ENCODE measurements around the gene PRPS2.

Gene PRPS2

DNA sequence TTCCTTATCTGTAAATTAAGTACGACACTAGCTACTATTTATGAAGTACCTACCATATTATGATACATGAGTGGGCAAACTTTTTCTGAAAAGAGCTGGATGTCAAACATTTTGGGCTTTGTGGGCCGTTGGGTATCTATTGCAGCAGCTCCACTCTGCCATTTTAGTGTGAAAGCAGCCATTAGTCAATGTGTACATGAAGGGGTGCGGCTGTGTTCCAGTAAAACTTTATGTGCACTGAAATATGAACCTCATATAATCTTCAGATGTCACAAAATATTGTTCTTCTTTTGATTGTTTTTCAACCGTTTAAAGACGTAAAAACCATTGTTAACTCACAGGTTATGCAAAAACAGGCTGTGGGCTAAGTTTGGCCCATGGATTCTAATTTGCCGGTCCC, 14.1 kb downstream of the PRPS2 start:
- DNase-seq (no peak), ATAC-seq (ENCODE audit: insufficient read depth, low read depth) (no peak)
- Histone ChIP-seq H3K79me2 (ENCODE audit: insufficient read depth, low read length) (no peaks in the 10 kb centered on the region), H3K4me1 (ENCODE audit: insufficient read depth, low read length) (no peaks in the 10 kb centered on the region), H3K9me3 (ENCODE audit: insufficient read depth, low read length, severe bottlenecking) (no peaks in the 10 kb centered on the region), H3K36me3 (ENCODE audit: insufficient read depth, low read length) (peaks cover 53% of the 10 kb centered on the region), H3K4me3 (ENCODE audit: low read depth in 1 of 2, low read length in 2 of 2) (no peak overlapping the region), H3K27me3 (ENCODE audit: insufficient read depth, low read length, poor library complexity) (no peaks in the 10 kb centered on the region), H4K20me1 (ENCODE audit: insufficient read depth, low read length) (no peaks in the 10 kb centered on the region), H2AFZ (ENCODE audit: low read depth, low read length) (no peak overlapping the region), H3K27ac (ENCODE audit: low read length) (no peak overlapping the region), H3K9ac (ENCODE audit: low read depth, low read length) (no peak overlapping the region), H3K4me2 (ENCODE audit: insufficient read depth, low read length) (no peak overlapping the region)
- TF ChIP-seq, protein P1, sequence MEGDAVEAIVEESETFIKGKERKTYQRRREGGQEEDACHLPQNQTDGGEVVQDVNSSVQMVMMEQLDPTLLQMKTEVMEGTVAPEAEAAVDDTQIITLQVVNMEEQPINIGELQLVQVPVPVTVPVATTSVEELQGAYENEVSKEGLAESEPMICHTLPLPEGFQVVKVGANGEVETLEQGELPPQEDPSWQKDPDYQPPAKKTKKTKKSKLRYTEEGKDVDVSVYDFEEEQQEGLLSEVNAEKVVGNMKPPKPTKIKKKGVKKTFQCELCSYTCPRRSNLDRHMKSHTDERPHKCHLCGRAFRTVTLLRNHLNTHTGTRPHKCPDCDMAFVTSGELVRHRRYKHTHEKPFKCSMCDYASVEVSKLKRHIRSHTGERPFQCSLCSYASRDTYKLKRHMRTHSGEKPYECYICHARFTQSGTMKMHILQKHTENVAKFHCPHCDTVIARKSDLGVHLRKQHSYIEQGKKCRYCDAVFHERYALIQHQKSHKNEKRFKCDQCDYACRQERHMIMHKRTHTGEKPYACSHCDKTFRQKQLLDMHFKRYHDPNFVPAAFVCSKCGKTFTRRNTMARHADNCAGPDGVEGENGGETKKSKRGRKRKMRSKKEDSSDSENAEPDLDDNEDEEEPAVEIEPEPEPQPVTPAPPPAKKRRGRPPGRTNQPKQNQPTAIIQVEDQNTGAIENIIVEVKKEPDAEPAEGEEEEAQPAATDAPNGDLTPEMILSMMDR (IDR thresholded peaks at IDR 0.05; ENCODE audit: borderline replicate concordance, extremely low read depth, low read length, poor library complexity, severe bottlenecking) = no peak
- no peak for TF ChIP-seq EZH2 (IDR thresholded peaks at IDR 0.05; ENCODE audit: borderline replicate concordance, low read depth, low read length, severe bottlenecking)

DNA sequence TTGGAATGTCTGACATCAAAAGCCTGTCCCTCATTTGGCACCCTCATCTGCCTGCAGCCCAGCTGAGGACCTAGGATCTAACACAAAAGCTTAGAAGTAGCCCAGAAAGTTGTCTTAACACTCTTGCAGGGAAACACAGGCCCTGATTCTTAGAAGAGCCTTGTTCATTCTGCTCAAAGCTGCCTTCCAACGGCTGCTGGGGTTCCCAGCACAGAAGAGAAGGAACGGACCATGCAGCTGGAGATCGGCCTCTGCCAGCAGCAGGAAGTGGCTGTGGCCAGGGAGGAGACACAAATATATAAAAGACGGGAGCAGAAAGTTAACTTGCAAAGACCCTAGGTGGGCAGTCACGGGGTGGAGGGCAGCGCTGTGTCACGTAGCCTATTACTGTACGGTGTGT, 20.4 kb downstream of the PRPS2 start:
- Histone ChIP-seq H3K9ac (ENCODE audit: low read depth, low read length) (no peak overlapping the region), H4K20me1 (ENCODE audit: insufficient read depth, low read length) (no peaks in the 10 kb centered on the region), H3K27me3 (ENCODE audit: insufficient read depth, low read length, poor library complexity) (no peaks in the 10 kb centered on the region), H3K36me3 (ENCODE audit: insufficient read depth, low read length) (peaks cover 46% of the 10 kb centered on the region), H2AFZ (ENCODE audit: low read depth, low read length) (no peak overlapping the region), H3K9me3 (ENCODE audit: insufficient read depth, low read length, severe bottlenecking) (no peaks in the 10 kb centered on the region), H3K4me3 (ENCODE audit: low read depth in 1 of 2, low read length in 2 of 2) (no peak overlapping the region), H3K79me2 (ENCODE audit: insufficient read depth, low read length) (no peaks in the 10 kb centered on the region), H3K27ac (ENCODE audit: low read length) (no peak overlapping the region), H3K4me1 (ENCODE audit: insufficient read depth, low read length) (no peaks in the 10 kb centered on the region), H3K4me2 (ENCODE audit: insufficient read depth, low read length) (no peak overlapping the region)
- peak; percentile 83 for ATAC-seq (ENCODE audit: insufficient read depth, low read depth)
- peak; percentile 79 for DNase-seq
- TF ChIP-seq, protein P1 (IDR thresholded peaks at IDR 0.05; ENCODE audit: borderline replicate concordance, extremely low read depth, low read length, poor library complexity, severe bottlenecking) = no peak
- no peak for TF ChIP-seq EZH2 (IDR thresholded peaks at IDR 0.05; ENCODE audit: borderline replicate concordance, low read depth, low read length, severe bottlenecking)

DNA sequence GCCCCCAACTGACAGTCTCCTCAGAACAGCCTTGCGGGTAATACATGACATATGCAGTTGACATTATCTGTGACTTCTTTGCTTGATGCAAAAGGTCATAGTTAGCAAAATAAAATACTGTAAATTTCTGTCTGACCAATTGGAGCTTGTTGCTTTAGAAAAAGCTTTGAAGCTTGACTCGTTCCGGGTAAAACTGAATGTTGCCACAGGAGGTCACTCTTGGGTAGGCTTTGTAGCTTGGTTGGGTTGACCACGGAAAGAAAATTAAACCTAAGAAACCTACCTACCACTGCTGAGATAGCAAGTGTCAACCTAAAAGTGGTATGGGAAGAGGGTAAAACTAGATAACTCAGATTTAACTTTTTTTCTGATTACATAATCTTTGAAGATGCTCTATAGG, 23.2 kb downstream of the PRPS2 start:
- peak; percentile 41 for DNase-seq

More for the DNA sequence above, 23.2 kb downstream of the PRPS2 start:
- H3K9me3 ChIP-seq (ENCODE audit: insufficient read depth, low read length, severe bottlenecking) = no peaks in the 10 kb centered on the region
- H3K4me2 ChIP-seq (ENCODE audit: insufficient read depth, low read length) = no peak overlapping the region
- no peak overlapping the region for H3K4me3 ChIP-seq (ENCODE audit: low read depth in 1 of 2, low read length in 2 of 2)
- H2AFZ ChIP-seq (ENCODE audit: low read depth, low read length) = no peak overlapping the region
- no peak overlapping the region for H3K9ac ChIP-seq (ENCODE audit: low read depth, low read length)
- H3K4me1 ChIP-seq (ENCODE audit: insufficient read depth, low read length) = no peaks in the 10 kb centered on the region
- no peak overlapping the region for H3K27ac ChIP-seq (ENCODE audit: low read length)
- H4K20me1 ChIP-seq (ENCODE audit: insufficient read depth, low read length) = no peaks in the 10 kb centered on the region
- TF ChIP-seq, protein P1 (IDR thresholded peaks at IDR 0.05; ENCODE audit: borderline replicate concordance, extremely low read depth, low read length, poor library complexity, severe bottlenecking) = peak; percentile 34
- TF ChIP-seq EZH2 (IDR thresholded peaks at IDR 0.05; ENCODE audit: borderline replicate concordance, low read depth, low read length, severe bottlenecking) = no peak
- no peak for ATAC-seq (ENCODE audit: insufficient read depth, low read depth)
- H3K79me2 ChIP-seq (ENCODE audit: insufficient read depth, low read length) = no peaks in the 10 kb centered on the region
- H3K36me3 ChIP-seq (ENCODE audit: insufficient read depth, low read length) = peaks cover 54% of the 10 kb centered on the region
- no peaks in the 10 kb centered on the region for H3K27me3 ChIP-seq (ENCODE audit: insufficient read depth, low read length, poor library complexity)

All from DND-41 (cell line).